GM21576 (cell line): ENCODE measurements around the gene EIF2B5.

Experiments
- ATAC-seq: cut with Tn5 transposase; IDR thresholded peaks from one replicate; pipeline ENCODE4 v1.9.1; 2021; ENCODE audit warnings: mild to moderate bottlenecking, moderate library complexity; ENCODE audit not compliant: unreplicated experiment

EIF2B5 gene

DNA sequence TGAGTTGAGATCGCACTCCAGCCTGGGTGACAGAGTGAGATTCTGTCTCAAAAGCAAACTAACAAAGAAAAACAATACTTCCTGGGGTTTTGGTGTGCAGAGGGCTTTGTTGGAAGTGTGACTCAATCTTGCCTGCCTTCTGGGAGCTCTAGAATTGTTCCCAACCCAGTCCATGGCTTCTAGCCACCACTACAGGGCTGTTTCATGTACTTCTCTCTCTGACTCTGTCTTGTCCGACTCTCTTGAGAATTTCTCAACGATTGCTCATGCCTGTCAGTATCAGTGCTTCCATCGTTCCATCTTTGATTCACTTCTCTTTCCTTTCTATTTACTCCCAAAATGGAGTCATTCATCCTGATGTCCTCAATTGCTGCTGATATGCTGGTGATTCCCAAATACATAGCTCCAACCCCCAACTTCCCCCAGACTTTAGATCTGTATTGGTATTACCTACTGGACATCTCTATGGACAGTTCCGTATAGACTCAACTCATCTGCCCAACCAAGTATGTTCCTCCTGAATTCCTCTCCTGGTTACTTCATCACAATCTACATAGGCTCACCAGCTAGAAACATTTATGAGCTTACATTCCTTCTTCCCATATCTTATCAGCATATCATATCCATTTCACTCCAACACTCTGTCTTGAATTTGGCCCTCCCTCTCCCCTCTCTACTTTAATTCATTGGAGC is 37.7 kb downstream of the EIF2B5 start:
- ATAC-seq: no peak

DNA sequence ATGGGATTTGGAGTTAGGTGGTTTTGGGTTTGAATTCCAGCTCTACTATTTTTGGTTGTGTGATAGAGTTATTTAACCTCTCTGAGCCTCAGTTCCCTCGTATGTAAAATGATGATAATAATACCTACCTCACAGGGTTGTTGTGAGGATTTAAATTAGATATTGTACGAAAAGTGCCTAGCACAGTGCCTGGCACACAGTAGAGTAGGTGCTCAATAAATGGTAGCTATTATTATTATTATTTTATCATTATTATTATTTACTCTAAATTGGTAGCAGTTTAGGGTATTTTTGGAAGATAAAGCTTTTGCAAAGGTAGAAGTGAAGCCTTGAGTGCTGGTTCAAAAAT is 38.2 kb downstream of the EIF2B5 start:
- no peak for ATAC-seq

DNA sequence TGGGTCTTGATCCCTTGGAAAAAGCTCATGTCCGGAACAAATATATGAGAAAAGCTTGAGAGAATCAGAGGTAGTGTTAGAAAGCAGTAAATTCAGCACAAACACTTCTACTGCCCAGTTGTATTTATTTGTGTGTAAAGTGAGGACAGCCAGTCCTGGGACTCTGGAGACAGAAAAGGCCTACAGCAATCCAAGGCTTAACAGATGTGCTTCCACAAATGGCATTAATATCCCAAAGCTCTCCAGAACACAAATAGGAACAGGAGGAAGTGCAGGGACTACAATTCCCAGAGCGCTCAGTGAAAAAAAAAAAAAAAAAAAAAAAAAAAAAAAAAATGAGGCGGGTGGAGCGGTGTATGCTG is 39.1 kb downstream of the EIF2B5 start:
- no peak for ATAC-seq

DNA sequence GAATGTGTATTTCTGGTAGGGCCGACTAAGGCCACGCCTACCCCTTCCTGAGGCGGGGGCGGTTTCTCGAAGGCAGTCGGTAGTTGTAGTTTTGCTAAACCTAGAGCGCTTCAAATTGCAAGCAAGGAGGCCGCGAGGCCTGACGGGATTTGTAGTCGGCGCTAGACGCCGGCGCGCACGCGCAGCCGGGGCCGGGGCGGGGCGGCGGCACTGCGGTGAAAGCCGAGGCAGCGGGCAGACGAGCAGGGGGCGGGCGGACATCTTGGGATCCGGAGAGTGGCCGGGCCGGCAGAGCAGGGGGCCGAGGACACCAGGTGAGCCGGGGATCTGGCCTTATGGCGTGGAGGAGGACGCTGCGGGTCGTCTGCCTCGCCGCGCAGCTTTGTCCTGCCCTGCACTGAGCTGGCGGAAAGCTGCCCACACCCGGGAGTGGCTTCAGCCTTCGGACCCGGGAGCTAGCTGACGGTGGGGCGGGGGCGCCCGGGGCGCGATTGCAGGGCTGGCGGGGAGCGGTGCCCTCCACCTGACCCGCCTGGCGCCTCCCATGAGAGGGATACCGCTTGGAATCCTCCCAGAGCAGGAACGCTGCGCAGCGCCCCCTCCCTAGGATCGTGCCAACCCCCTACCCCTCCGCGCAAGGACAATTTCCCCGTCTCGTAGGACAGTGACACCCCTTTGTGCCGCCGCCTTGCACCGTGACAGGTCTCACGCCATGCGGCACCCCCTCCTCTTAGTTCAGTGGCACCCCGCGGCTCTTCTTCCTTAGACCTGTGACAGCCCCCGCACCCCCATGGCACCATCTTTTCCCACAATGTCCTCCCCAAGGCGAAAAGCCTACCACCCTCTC is 39.7 kb downstream of the EIF2B5 start, which contains the start of gene AP2M1:
Gene AP2M1, plus strand, starts transcription at position 210 of the 847 bp plus-strand sequence. CDS start 2,139 bp downstream, outside the sequence.
- peak; percentile 97 for ATAC-seq

DNA sequence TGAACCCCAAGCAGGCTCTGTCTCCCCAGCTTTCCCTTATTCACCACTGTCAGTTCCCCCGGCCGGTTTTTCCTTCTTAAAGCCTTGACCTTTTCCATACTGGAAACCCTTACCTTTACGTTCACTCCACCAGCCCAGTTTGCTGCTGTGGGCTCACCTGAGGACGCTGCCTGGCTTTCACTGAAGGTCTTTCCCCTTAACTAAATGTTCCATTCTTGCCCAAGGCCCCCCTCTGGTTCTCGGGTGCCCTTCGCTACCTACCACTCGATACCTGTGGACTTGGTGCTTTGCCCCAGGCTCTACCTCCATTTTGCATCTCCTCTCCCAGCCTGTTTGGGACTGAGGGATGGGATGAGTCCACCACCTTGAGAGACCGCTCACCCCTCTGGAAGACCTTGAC is 40.3 kb downstream of the EIF2B5 start:
- no peak for ATAC-seq

DNA sequence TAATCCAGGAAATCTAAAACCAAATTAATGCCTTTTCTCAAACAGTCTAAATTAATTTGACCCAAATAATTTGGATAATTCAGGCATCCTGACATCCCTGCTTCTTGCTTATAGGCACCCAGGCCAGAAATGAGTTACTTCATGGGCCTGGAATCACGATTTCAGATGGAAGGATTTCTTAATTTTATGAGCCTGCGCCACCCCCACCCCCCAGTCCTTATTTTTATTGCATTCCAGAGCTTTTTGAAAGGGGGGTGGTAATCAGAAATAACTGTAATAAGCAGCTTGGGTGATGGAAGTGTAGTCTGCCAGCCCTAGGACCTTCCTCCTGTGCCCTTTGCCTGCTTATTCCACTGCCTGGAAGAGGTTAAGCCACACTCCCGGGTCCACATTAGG is 40.8 kb downstream of the EIF2B5 start:
- no peak for ATAC-seq

DNA sequence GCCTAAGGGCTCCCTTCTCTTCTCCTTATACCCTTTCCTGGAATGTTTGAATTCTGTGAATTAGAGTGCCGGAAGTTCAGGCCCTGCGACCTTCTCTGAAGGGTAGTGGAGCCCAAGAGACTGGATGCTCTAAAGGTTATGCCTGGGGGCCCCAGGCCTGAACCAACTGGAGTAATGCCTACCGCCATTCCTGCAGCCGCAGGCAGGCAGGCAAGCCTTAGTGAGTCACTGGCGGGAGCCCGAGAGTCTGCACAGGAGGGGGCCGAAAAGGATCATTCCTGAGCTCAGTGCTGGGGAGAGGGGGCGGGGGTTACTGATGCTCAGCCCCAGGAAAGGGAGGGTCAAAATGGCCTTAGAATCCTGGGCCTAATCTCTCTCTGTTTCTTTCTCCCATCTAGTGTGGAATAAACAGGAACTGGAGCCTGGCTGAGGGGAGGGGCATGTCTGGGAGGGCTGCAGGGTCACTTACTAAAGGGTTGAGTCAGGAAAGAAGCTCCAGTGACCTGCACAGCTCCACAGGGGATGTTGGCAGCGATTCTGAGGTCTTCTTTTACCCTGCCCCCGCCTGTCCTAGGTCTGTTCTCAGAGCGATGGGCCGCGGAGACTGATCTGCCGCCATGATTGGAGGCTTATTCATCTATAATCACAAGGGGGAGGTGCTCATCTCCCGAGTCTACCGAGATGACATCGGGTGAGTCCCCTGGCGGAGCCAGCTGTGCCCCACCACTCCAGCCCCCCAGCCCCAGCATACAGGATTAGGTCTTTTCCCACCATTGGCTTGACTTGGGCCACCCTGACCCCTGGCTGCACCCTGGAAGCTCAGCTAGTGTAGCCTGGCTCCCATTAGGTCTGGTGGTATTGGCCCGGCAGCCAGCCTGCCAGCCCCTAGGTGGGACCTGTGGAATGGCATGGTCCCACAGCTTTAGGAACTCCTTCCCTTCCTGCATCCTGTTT is 41.5 kb downstream of the EIF2B5 start:
- ATAC-seq: no peak

DNA sequence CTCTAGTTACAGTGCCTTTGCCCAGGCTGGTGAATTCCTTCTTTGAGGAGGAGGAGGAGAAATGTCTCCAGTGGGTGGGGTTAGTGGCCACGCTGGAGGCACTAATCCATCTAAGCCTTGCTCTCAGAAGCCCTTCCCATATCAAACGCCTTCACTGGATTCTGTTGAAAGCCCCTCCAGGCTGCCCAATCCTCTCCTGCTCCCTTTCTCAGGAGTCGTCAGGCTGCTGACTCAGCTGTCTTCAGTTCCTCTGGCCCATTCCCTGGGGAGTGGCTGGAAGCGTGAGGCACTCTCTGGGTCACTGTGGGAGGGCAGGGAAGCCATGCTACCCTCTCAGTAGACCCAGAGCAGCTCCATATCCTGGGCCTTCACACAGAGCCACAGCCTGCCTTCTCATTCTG is 42.2 kb downstream of the EIF2B5 start:
- no peak for ATAC-seq

DNA sequence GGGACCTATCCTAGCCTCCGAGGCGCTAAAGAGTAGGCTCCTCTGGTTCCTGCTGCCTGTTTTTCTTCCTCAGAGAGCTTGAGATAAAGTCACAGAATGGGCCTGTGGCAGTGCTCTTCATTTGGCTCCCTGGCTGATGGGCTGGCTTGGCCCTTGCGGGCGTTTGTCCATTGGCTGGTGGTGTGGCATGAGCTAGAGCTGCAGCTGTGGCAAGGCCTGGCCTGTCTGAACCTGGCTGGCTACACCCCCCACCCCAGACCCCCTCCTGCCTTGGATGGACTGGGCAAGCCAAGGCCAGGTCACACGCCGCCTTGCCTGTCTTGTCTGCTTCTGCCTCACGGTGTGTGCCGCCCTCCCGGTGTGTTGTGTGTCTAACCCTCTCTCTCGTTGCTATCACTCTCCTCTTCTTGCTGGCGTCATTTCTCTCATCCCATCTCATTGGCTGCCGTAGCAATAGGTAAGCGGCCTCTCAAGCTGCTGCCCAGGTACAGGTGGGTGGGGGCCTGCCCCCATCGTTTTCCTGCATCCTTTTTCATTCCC is 42.7 kb downstream of the EIF2B5 start:
- ATAC-seq: no peak

DNA sequence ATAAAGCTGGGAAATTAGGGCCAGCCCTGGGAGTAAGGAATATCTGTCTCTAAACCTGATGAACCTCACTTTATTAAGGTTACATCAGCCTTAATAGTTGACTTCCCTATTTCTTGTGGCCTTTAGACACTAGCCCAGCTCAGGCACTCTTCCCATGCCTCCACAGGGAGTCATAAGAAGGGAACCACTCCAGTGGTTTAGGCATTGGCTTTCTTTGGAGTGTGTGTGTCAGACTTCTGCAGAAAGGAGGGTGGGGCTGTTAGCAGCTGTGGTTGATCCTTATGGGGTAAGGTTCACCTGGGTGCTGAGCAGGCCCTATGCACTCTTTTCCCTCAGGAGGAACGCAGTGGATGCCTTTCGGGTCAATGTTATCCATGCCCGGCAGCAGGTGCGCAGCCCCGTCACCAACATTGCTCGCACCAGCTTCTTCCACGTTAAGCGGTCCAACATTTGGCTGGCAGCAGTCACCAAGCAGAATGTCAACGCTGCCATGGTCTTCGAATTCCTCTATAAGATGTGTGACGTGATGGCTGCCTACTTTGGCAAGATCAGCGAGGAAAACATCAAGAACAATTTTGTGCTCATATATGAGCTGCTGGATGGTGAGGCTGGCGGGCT is 43.5 kb downstream of the EIF2B5 start:
- no peak for ATAC-seq

DNA sequence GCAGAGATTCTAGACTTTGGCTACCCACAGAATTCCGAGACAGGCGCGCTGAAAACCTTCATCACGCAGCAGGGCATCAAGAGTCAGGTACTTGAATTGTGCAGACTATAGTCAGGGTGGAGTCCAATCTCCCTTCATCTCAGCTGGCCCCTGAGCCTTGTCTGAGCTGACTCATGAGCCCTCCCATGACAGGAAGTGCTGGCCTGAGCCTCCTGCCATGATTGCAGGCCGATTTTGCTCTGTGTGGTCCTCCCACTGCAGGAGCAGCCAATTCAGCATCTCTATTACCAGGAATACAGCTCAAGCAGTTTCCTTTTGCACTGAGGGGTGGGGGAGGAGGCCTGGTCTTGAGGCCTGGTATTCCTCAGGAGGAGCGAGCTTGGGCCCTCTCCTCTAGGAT is 45.0 kb downstream of the EIF2B5 start:
- ATAC-seq: no peak

DNA sequence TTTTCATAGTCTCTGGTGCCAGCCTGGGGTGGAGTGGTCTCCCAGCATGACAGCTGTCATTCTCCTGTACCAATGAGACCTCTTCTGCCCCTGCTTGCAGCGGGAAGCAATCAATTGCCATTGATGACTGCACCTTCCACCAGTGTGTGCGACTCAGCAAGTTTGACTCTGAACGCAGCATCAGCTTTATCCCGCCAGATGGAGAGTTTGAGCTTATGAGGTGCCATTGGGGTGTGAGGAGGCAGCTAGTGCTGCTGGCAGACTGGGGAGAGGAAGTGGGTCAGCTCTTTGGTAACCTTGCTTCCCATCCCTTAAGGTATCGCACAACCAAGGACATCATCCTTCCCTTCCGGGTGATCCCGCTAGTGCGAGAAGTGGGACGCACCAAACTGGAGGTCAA is 46.4 kb downstream of the EIF2B5 start:
- no peak for ATAC-seq

DNA sequence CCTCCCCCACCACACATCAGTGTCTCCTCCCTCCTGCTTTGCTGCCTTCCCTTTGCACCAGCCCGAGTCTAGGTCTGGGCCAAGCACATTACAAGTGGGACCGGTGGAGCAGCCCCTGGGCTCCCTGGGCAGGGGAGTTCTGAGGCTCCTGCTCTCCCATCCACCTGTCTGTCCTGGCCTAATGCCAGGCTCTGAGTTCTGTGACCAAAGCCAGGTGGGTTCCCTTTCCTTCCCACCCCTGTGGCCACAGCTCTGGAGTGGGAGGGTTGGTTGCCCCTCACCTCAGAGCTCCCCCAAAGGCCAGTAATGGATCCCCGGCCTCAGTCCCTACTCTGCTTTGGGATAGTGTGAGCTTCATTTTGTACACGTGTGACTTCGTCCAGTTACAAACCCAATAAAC is 48.5 kb downstream of the EIF2B5 start:
- ATAC-seq: no peak

DNA sequence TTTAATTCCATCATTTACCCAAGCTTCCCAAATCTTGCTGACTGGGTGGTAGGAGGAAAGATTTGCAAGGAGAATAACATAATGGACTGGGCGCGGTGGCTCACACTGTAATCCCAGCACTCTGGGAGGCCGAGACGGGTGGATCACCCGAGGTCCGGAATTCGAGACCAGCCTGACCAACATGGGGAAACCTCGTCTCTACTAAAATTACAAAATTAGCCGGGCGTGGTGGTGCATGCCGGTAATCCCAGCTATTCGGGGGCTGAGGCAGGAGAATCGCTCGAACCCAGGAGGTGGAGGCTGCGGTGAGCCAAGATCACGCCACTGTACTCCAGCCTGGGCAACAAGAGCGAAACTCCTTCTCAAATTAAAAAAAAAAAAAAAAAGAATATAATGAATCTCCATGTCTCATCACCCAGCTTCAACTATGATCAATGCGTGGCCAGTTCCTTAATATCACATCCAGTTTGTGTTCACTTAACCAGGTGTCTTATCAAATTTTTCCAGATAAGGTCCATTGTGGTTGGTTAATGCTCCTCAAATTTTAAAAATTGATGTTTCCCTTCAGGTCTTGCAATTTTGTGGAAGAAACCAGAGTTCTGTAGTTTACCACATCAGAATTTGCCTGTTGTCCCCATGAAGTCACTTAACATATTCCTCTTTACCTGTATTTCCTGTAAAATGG is 49.5 kb downstream of the EIF2B5 start:
- no peak for ATAC-seq

DNA sequence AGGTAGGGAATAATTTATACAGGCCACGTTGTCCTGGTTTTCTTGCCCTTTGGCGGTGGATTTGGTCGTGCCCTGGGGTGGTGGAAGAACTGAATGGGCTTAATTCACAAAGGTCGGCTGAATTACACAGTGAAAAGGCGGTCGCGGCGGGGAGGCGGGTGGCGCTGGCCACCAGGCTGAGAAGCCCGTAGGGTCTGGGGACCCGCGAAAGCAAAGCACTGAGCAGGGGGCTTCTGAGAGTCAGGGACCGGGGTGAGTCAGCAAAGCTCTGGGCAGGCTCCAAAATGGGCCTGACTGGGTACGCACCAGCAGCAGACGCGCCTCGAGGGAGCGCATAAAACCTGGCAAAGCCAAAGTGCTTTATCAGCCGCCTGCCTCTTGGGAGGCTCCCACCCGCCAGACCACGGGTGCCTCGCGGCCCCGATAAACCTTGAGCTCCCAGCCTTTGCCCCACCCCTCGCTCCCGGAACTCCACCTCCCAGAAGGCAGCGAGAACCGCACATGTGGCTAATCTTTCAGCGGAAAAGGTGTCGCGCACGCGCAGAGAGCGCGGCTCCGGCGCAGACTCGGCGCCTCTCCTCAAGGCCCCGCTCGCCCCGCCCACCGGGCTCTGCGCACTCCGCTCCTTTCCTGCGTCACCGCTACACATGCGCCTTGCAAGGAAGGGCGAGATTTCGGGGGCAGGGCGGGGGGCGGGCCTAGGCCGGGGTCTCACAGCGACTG is 50.5 kb downstream of the EIF2B5 start:
- peak; percentile 89 for ATAC-seq

DNA sequence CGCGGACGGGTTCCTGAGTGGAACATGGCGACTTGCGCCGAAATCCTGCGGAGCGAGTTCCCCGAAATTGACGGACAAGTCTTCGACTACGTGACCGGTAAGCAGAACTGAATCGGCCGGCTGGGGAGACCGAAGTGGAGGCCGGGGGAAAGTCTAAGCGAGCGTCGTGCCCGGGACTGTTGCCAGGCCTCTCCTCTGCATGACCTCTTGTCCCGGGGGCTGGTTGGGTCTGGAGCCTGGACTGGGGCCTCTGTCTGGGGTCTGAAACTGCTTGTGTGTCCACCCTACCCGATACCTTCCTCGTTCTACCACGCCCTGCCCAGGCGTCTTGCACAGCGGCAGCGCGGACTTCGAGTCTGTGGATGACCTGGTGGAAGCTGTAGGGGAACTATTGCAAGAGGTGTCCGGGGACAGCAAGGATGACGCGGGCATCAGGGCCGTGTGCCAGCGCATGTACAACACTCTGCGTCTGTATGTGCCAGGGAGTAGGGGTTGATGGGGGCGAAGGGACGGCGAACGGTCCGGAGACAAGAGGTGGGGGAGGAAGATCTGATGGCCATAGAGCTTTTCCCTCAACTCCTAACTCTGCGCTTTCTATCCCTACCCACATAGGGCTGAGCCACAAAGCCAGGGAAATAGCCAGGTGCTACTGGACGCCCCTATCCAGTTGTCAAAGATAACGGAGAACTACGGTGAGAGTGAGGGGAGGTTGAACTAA is 51.2 kb downstream of the EIF2B5 start, which contains the start of gene ABCF3:
Gene ABCF3, plus strand, starts transcription at position 16 of the 718 bp plus-strand sequence. Its CDS starts 9 bp downstream, at position 25.
- peak; percentile 12 for ATAC-seq

DNA sequence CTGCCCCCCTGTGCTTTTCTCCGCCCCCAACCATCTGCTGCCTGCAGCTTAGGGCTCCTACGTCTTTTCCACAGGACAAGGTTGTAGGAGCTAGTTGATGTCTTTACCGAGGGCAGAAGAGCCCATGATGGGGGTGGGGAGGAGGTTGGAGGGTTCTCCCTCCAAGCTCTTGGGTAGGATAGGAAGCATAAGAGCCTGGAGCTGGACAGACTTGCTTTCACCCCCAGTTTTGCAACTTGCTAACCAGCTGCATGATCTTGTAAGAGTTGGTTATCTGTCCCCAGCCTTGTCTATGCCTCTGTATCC is 51.7 kb downstream of the EIF2B5 start:
- ATAC-seq: no peak

DNA sequence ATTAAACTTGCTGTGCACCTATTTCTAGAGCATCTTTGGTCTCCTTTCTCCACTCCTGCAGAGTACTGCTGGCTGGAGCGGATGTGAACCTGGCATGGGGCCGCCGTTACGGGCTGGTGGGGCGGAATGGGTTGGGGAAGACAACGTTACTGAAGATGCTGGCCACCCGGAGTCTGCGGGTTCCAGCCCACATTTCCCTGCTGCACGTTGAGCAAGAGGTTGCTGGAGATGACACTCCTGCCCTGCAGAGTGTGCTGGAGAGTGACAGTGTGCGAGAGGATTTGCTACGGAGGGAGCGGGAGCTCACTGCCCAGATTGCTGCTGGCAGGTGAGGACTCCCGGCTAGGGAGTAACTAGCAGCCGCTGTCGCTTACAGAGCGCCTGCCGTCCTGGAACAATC is 52.9 kb downstream of the EIF2B5 start:
- no peak for ATAC-seq

DNA sequence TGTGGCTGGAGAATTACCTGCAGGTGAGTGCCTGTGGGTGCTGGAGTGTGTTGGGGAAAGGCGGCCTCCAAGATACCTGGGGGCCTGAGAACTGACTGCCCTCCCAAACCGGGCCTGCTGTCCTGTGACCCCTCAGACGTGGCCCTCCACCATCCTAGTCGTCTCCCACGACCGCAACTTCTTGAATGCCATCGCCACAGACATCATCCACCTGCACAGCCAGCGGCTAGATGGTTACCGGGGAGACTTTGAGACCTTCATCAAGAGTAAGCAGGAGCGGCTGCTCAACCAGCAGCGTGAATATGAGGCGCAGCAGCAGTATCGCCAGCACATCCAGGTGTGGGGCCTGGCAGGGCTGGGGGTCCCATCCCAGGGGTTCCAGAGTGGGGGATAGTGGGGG is 54.3 kb downstream of the EIF2B5 start:
- no peak for ATAC-seq
